K562 (cell line): ENCODE results near the gene GSS. TPM values are rescaled to one million over a fixed set of nuclear protein-coding genes. Genes with fewer than 3 reads are reported as not detected.

Experiments
- IRF1 ChIP-seq: sonication (generic); formaldehyde crosslinking; IDR thresholded peaks from 2 replicates; pipeline ENCODE4 v1.8.0; 2022; ENCODE audit warnings: missing genetic modification reagents, mild to moderate bottlenecking, borderline replicate concordance
- MEIS2 ChIP-seq: fragments of 450-650 bp; IDR thresholded peaks from 2 replicates; pipeline ENCODE4 v1.6.1; 2014; ENCODE audit warnings: mild to moderate bottlenecking; ENCODE audit not compliant: partially characterized antibody
- ZBTB43 ChIP-seq: sonication (generic); formaldehyde crosslinking; IDR thresholded peaks from 2 replicates; pipeline ENCODE4 v1.8.0; 2023; ENCODE audit warnings: mild to moderate bottlenecking, missing genetic modification reagents
- ZNF407 ChIP-seq: fragments of 450-650 bp; IDR thresholded peaks from 2 replicates; pipeline ENCODE4 v1.6.1; 2016; ENCODE audit warnings: low read depth
- polyA plus RNA-seq, 8 experiments: library from polyadenylated mRNA; depleted of rRNA in 4 of 8; stranded (reverse) in 5 of 8; unstranded in 3 of 8; fragments of >200 nt; fragmentation: Nextera tagmentation in 2 of 8; fragmentation: Illumina TruSeq in 1 of 8; extraction: Ambion mirVana in 2 of 8; extraction: Trizol in 1 of 8; gene quantifications; 2 replicates each; pipeline versions ENCODE4 v1.2.1 to v1.2.3, GENCODE V29; 2011 to 2014; ENCODE audit warnings: inconsistent platforms in 1 of 8, missing spikeins in 1 of 8
- total RNA-seq, 7 experiments: library from RNA; depleted of rRNA in 6 of 7; stranded (reverse); fragments of >200 nt in 6 of 7; fragmentation: Illumina TruSeq in 2 of 7; extraction: Trizol in 2 of 7; gene quantifications; 2 replicates each; pipeline versions ENCODE4 v1.2.1 to v1.2.3, GENCODE V29; 2011 to 2021; ENCODE audit warnings: low replicate concordance in 1 of 7

The GSS gene
- total and polyA plus RNA-seq, 9 of the 15 experiments (the other 6 are each of a cell fraction or from before 2014, with no cell fraction given): 18.4 to 165 (median 89.4) TPM

GRCh38 chr20:35000311-35000921, 44.8 kb upstream of the GSS start (continued):
- TF ChIP-seq ZBTB43 (no peak), IRF1 (CRISPR knock-in tag) (no peak), ZNF407 (no peak), MEIS2 (no peak)
